Chondrocyte (in vitro differentiated cells): ENCODE data around the gene KISS1R. TPM values are rescaled to one million over a fixed set of nuclear protein-coding genes. Genes with fewer than 3 reads are reported as not detected.

Experiments
- DNase-seq: peaks from one replicate; pipeline ENCODE4 v3.0.0; 2021; ENCODE audit warnings: mixed read lengths, low spot score
- H3K27ac Mint-ChIP-seq: one replicate; pipeline ENCODE4 v1.8.0; 2021; ENCODE audit warnings: mild to moderate bottlenecking, moderate library complexity, mixed read lengths; ENCODE audit not compliant: unreplicated experiment
- H3K27me3 Mint-ChIP-seq: 2 replicates; pipeline ENCODE4 v1.8.0; 2021; ENCODE audit warnings: low read depth, mixed read lengths
- H3K36me3 Mint-ChIP-seq: 2 replicates; pipeline ENCODE4 v1.8.0; 2021; ENCODE audit warnings: low read depth, mixed read lengths
- H3K4me1 Mint-ChIP-seq: 2 replicates; pipeline ENCODE4 v1.8.0; 2021; ENCODE audit warnings: low read depth, mild to moderate bottlenecking, mixed read lengths
- H3K4me3 Mint-ChIP-seq: one replicate; pipeline ENCODE4 v1.8.0; 2021; ENCODE audit warnings: mild to moderate bottlenecking, moderate library complexity, mixed read lengths; ENCODE audit not compliant: unreplicated experiment
- H3K9me3 Mint-ChIP-seq: 2 replicates; pipeline ENCODE4 v1.8.0; 2021; ENCODE audit warnings: low read depth, mixed read lengths
- CTCF ChIP-seq: fragments of 200-600 bp; sonication (generic); IDR thresholded peaks from 2 replicates; pipeline ENCODE4 v1.5.0; 2021; ENCODE audit warnings: antibody characterized with exemption, mild to moderate bottlenecking, moderate library complexity
- total RNA-seq: library from RNA; stranded (reverse); gene quantifications from 3 replicates; pipeline ENCODE4 v1.2.1, GENCODE V29; 2021

The KISS1R gene
- total RNA-seq, 1 donor from 2014 or later, result 0.17 TPM

- Mint-ChIP-seq H3K27ac (peak overlapping the region; percentile 27), H3K4me3 (no peak overlapping the region), H3K27me3 (no peaks in the 10 kb centered on the region), H3K36me3 (peaks cover 6% of the 10 kb centered on the region), H3K9me3 (no peaks in the 10 kb centered on the region), H3K4me1 (peaks cover 11% of the 10 kb centered on the region)
- no peak for DNase-seq
- no peak for TF ChIP-seq CTCF
These were observed 20.7 kb upstream of the KISS1R start for GRCh38 chr19:896434-896833.

GRCh38 chr19:896999-897398 is 20.1 kb upstream of the KISS1R start:
- H3K27me3 Mint-ChIP-seq, result no peaks in the 10 kb centered on the region
- H3K36me3 Mint-ChIP-seq, result peaks cover 6% of the 10 kb centered on the region
- no peaks in the 10 kb centered on the region for H3K9me3 Mint-ChIP-seq
- H3K4me1 Mint-ChIP-seq, result peaks cover 11% of the 10 kb centered on the region
- TF ChIP-seq CTCF, result no peak
- DNase-seq, result no peak
- H3K4me3 Mint-ChIP-seq, result no peak overlapping the region
- peak overlapping the region; percentile 27 for H3K27ac Mint-ChIP-seq

DNA sequence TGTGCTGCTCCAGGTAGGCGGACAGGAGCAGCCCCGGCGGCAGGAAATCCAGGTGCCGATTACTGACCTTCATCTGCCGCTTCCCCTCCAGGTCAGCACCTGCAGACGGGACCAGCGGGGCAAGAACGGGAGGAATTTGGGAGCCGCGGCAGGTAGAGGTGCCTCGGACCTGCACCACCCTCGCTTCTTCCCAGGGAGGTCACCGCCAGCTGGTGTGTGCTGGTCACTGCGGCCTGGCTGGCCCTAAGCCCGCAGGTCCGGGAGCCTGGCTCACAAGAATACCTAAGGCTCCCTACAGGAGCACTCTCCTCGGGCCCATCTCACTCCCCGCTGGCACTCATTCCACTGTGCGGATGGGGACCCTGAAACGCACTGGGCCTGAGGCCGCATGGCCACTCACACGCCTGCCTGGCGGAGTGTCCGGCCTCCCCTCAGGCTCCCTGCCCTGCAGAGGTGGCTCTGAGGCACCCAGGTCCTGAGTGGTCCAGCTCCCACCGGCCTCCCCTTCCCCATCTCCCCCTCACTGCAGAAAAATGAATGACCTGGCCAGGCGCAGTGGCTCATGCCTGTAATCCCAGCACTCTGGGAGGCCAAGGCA is 19.6 kb upstream of the KISS1R start:
- H3K4me3 Mint-ChIP-seq, result no peak overlapping the region
- H3K9me3 Mint-ChIP-seq, result no peaks in the 10 kb centered on the region
- peak; percentile 41 for TF ChIP-seq CTCF
- peaks cover 8% of the 10 kb centered on the region for H3K4me1 Mint-ChIP-seq
- H3K36me3 Mint-ChIP-seq, result peaks cover 6% of the 10 kb centered on the region
- H3K27ac Mint-ChIP-seq, result no peak overlapping the region
- DNase-seq, result peak; percentile 93
- no peaks in the 10 kb centered on the region for H3K27me3 Mint-ChIP-seq

GRCh38 chr19:898663-899062 is 18.5 kb upstream of the KISS1R start:
- Mint-ChIP-seq H3K9me3 (no peaks in the 10 kb centered on the region), H3K4me1 (peaks cover 2% of the 10 kb centered on the region), H3K36me3 (peaks cover 6% of the 10 kb centered on the region), H3K27ac (no peak overlapping the region), H3K4me3 (no peak overlapping the region), H3K27me3 (no peaks in the 10 kb centered on the region)
- peak; percentile 77 for DNase-seq
- TF ChIP-seq CTCF, result no peak

GRCh38 chr19:899336-900042 is 17.6 kb upstream of the KISS1R start:
- H3K36me3 Mint-ChIP-seq, result peaks cover 6% of the 10 kb centered on the region
- peak; percentile 87 for DNase-seq
- H3K27ac Mint-ChIP-seq, result no peak overlapping the region
- no peaks in the 10 kb centered on the region for H3K27me3 Mint-ChIP-seq
- no peak overlapping the region for H3K4me3 Mint-ChIP-seq
- TF ChIP-seq CTCF, result no peak
- H3K9me3 Mint-ChIP-seq, result no peaks in the 10 kb centered on the region
- no peaks in the 10 kb centered on the region for H3K4me1 Mint-ChIP-seq
